Pulmonary artery endothelial cell (primary cell): ENCODE results near the gene DDX50. TPM values are rescaled to one million over a fixed set of nuclear protein-coding genes. Genes with fewer than 3 reads are reported as not detected.
"Not testable (repeated sequence)": the region's sequence is repeated elsewhere in the genome, so short reads cannot be mapped to it uniquely, and the experiment has no call there.

Experiments used
- DNase-seq: peaks from one replicate; pipeline ENCODE4 v3.0.0-alpha.2; 2011; ENCODE audit warnings: low read depth, low spot score
- total RNA-seq: library from RNA; depleted of rRNA; stranded (reverse); fragments of >200 nt; gene quantifications from 2 replicates; pipeline ENCODE4 v1.2.3, GENCODE V29; 2014

DDX50 gene
- total RNA-seq = 38.8 and 43.6 TPM in 2 replicates

- peak; percentile 98 for DNase-seq
These were observed at the start of gene DDX50 for GRCh38 chr10:68901105-68901927. DDX50 (plus strand) TSS chr10:68901315; CDS start chr10:68901385, 70 bp downstream.

GRCh38 chr10:68856352-68856751, 44.8 kb upstream of the DDX50 start:
- DNase-seq = no peak

DNA sequence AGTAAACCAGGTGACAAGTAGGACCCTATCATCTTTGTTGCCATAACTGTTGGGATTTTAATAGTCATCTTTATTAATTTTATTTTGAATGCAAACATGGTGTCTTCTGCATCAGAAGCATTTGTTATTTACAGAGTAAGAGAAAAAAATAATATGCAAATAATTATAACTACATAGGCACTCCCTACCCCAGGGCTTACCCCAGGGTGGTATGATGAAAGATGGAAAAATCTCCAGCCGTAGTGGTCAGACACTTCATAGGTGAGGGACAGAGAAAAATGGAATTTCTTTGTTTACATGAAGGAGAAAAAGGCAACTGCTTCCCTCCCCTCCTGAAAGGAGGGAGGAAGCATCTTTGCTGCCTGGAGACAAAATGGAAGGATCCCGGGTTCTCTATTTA, 44.1 kb upstream of the DDX50 start:
- no peak for DNase-seq

DNA sequence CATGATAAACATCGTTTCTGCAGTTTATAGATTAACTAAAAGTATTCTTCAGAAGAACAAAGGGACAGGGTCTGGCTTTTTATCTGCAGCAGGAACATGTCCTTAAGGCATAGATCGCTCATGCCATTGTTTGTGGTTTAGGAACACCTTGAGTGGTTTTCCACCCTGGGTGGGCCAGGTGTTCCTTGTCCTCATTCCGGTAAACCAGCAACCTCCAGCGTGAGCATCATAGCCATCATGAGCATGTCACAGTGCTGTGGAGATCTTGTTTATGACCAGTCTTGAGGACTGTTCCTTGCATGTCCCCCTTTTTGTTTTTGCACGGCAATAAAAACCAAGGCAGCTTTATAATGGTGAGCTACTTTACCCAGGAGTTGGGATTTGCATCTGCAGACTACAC, 39.9 kb upstream of the DDX50 start:
- no peak for DNase-seq

GRCh38 chr10:68864611-68865010, 36.5 kb upstream of the DDX50 start:
- DNase-seq = no peak

GRCh38 chr10:68868173-68868572, 32.9 kb upstream of the DDX50 start:
- DNase-seq = not testable (repeated sequence)

GRCh38 chr10:68869623-68870022, 31.5 kb upstream of the DDX50 start:
- no peak for DNase-seq

DNA sequence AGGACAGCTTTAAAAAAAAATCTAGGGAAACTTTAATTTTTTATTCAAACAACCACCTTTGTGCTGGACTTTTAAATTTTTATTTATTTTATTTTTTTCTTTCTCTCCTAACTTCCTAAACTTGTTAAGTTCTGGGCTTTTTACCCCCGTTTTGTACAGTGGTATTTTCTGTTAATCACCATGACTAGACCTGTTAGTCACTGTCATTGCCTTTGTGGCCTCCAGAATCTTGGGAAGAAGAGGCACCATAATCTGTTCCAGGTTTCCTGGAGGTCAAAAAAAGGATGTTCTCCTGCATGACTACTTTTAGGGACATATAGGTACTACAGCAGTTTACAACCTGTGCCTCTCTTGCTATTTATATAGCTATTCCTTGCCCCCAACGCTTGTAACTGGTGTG, 31.1 kb upstream of the DDX50 start:
- DNase-seq = no peak

GRCh38 chr10:68870545-68871104, 30.5 kb upstream of the DDX50 start:
- DNase-seq = no peak

DNA sequence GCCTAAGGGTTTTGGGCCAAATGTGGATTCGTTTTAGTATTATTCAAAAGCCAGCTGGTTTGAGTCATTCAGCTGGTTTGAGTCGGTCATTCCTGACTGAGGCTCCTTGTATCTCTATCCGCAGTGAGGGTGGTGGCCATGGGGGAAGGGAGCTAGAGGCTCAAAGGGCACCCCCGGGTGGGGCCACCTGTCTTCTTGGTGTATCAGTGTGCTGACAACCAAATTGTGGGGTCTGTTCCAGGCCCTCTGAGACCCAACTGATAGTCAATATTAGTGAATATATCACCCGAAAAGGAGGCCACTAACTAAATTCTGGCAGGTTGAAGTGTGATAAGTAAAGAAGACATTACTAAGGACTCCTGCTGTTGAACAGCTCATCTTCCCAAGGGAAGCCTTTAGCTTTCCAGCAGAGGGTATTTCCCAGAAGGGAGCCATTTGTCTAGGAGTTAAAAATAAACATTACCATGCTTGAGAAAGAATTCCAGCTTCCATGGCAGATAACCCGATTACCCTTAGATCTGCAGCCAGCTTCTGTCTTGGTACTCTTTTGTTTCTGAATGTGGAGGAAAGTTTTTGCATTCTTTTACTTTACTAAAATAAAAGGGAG, 29.9 kb upstream of the DDX50 start:
- DNase-seq = no peak

DNA sequence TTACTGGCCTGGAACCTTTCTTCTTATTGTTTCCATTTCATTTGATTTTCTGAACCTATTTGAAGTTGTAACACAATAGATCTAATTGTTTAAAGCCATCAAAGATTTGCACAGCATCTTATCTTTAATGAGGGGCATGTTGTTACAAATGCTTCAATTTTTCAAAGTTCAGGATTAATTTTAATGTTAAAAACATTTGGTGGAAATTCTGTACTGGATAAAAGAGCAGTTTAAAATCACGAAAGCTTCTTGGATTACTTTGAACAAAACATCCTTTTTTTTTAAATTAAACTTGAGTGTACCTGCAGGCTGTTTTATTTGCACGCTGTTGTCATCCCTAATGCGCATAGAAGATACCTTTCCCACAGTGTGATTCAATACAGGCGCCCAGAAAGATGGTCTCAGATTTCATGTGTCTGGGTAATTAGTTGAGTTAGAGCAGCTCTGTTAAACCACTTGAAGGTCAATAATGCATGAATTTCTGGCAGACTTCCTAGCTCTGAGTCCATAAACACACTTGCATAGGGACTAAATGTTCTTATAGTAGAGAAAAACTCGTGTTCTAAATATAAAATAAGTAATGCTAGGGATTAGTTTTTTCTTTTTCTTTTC, 29.3 kb upstream of the DDX50 start:
- no peak for DNase-seq

GRCh38 chr10:68876246-68877138, 24.6 kb upstream of the DDX50 start:
- no peak for DNase-seq

DNA sequence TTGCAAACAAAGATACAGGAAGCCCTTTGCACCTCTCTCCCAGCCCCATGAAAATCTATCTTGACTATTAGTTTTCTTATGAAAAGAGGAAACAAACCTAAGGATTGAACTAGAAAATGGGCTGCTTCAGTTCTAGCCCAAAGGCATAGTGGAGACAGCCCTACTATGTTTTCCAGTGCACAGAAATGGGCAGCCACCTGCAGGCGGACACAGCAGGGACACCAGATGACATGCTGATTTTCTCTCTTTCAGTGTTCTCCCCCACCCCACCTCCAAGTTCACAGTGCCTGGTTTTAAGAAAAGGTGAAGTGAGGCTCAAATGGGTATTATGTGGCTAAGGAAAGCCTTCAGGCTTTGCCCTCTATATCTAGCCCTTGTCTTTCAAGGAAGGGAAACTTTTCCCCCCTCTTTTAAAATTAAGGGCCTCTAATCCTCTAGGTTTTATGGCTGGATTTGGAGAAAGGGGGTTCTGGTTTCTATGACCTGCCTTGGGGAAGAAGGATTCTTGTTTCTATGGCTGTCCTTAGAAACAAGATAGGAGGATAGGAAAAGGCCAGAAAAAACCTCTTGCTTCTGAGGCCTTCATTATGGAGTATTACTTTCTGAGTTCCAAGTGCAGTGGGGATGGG, 23.5 kb upstream of the DDX50 start:
- no peak for DNase-seq

DNA sequence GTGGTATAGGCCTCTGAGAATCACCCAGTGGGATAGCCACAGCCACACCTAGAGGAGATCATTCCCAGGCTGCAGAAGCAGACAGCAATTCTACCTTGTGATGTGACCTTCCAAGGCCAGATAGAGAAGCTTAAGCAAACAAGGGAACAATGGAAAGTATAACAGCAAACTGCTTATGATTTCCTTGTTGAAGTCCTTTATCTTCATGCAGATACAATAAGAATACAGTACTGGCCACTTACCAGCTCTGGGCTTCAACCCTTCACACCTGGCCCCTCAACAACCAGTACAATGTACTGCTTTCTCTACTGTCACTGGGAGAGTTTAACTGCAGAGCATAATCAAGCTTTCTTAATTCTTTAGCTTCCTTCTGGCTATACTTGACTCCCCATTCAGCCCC, 22.6 kb upstream of the DDX50 start:
- DNase-seq = no peak

- no peak for DNase-seq
These were observed 21.5 kb upstream of the DDX50 start for GRCh38 chr10:68879628-68880027.

DNA sequence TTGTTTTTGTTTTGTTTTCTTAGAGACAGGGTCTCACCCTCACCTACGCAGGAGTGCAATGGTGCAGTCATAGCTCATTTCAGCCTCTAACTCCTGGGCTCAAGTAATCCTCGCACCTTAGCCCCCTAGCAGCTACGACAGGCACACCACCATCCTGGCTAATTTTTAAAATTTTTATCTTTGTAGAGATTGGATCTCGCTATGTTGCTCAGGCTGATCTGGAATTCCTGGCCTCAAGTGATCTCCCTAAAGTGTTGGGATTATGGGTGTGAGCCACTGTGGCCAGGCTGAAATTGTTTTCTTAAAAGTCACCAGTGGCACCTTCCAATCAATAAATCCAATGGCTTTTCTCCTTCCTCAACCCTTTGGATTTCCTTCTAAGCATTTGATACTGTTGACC, 20.9 kb upstream of the DDX50 start:
- no peak for DNase-seq

GRCh38 chr10:68895041-68895440, 6.1 kb upstream of the DDX50 start:
- DNase-seq = no peak

DNA sequence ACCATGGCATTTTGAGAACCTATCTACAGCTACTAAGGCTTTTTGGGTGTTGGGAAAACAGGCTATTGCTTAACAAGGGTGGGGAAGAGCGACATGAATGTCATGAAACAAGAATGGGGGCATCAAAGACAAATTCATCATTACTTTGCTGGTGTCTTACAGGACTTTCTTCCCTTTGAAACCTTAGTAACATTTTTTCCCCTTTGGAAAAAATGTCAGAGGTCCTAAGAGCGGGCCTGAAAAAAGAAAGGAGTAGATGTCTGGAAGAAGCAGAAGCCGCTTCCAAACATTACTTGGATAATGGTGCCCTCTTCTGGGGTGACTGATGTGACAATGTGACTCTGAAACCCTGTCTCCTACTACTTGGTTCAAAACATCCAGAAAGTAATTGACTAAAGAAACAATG, 3.8 kb upstream of the DDX50 start:
- no peak for DNase-seq

- no peak for DNase-seq
These were observed 1.8 kb upstream of the DDX50 start for GRCh38 chr10:68899186-68899745.

- DNase-seq = peak; percentile 8
These were observed 549 bp upstream of the DDX50 start for GRCh38 chr10:68900427-68901104.
